ENCODE measurements around the gene IFNLR1.

The IFNLR1 gene

DNA sequence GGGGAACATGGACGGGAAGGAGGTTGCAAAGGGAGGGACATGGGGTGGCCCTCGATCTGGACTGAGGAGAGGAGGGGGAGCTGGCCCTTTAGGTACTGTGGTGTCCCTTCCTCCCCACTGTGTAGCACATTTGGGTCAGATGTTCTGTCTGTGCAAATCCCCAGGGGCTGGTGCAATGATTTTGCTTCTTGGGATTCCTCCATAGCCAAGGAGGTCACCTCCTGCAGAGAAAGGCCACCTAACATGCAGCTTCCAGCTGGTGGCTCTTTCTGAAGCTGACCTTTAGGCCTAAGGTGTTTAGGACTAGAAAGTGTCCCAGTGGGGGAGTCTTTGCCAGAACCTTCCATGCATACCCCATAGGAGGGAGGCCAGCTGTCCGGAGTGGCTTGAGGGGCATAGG is 66.1 kb downstream of the IFNLR1 start:
- DNase-seq (ENCODE audit: low spot score): no peak

GRCh38 chr1:24119859-24120756 is 67.0 kb downstream of the IFNLR1 start:
- no peak for DNase-seq (ENCODE audit: low spot score)

DNA sequence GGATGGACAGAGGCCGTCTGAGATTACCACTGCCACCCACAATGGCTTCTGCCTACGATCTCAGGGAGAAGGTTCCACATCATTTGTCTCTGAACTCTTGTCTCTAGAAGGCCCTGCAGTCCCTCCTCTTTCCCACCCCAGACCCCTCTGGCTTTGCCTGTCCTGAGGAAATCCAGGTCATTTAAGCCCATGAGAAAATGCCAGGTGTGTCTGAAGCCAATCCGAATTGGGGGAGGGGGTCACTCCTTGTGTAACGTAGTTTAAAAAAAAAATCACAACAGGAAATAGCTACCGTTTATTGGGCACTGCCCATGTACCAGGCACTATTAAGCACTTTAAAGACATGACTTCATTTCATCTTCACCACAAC is 67.6 kb downstream of the IFNLR1 start:
- DNase-seq (ENCODE audit: low spot score): no peak

DNA sequence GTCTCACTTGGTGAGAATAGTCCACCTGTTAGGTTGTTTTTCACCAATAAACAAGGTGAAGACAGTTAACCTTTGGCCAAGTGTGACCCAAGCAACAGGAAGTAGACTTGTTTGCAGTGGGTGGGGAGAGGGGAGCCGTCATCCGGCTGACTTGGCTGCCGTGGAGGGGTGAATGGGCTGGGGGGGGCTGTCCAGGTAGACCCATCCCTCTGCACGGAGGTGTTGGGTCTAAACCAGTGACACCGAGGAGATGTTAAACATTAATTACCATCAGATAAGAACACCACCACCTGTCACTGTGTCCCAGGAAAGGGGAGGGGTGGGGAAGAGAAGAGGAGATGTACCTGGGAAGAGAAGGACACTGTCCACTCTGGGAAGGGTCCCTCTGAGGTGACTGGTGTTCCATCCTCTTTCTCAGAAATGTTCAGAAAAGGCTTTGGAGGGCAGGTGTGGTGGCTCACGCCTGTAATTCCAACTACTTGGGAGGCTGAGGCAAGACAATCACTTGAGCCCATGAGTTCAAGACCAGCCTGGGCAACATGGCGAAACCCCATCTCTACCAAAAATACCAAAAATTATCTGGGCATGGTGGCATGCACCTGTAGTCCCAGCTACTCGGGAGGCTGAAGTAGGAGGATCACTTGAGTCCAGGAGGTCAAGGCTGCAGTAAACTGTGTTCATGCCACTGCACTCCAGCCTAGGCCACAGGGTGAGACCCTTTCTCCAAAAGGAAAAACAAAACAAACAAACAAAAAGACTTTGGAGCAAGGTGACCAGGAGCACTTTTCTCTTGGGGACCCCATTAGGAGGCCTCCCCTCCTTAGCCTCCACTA is 68.5 kb downstream of the IFNLR1 start:
- no peak for DNase-seq (ENCODE audit: low spot score)

DNA sequence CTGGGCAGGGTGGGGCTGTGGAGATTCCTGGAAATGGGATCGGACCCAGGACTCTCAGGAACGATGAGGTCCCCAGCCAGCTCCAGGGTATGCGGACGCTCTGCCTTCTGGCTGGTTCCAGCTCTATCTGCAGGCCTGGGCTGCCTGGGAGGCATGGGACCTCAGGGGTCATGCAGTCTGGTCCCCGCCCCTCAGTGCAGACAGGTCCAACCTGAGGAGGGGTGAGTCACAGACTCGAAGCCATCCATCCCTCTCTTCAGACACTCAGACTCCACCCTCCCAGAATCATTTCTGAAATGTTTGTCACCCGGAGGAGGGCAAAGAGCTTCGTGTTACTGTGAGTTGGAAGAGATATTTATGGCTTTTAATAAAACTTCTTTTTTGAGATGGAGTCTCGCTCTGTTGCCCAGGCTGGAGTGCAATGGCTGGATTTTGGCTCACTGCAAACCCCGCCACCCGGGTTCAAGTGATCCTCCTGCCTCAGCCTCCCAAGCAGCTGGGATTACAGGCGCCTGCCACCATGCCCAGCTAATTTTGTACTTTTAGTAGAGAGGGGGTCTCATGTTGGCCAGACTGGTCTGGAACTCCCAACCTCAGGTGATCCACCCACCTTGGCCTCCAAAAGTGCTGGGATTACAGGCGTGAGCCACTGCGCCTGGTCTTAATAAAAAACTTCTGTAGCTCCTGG is 69.2 kb downstream of the IFNLR1 start:
- DNase-seq (ENCODE audit: low spot score): no peak

DNA sequence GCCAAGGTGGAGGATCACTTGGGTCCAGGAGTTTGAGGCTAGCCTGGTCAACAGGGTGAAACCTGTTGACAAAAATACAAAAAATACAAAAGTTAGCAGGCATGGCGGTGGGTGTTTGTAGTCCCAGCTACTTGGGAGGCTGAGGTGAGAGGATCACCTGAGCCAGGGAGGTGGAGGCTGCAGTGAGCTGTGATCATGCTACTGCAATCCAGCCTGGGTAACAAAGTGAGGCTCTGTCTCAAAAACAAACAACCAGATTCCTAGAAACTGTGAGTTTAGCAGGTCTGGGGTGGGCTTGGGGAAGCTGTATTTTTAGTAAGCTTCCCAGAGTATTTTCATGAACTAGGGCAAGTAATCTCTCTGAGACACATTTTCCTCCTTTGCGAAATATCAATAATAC is 70.0 kb downstream of the IFNLR1 start:
- no peak for DNase-seq (ENCODE audit: low spot score)

- no peak for DNase-seq (ENCODE audit: low spot score)
These were observed 72.3 kb downstream of the IFNLR1 start for GRCh38 chr1:24114753-24115152.

DNA sequence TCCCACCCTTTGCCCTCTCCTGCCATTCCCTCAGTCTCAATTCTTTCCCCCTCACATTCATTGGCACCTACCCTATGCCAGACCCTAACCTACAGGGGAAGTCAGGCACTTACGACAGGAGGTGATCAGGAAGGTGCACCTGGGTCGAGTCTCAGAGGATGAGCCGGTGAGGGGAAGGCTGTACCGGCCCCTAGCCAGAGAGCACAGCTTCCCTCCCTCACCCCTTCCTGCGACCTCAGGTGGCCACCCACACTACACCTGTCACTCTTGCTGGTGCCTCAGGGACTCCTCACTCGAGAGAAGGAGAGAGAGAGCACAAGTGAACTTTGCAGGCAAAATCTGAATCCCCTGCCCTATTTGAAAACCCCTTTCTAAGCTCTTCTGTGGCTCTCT is 73.5 kb downstream of the IFNLR1 start:
- DNase-seq (ENCODE audit: low spot score): no peak

DNA sequence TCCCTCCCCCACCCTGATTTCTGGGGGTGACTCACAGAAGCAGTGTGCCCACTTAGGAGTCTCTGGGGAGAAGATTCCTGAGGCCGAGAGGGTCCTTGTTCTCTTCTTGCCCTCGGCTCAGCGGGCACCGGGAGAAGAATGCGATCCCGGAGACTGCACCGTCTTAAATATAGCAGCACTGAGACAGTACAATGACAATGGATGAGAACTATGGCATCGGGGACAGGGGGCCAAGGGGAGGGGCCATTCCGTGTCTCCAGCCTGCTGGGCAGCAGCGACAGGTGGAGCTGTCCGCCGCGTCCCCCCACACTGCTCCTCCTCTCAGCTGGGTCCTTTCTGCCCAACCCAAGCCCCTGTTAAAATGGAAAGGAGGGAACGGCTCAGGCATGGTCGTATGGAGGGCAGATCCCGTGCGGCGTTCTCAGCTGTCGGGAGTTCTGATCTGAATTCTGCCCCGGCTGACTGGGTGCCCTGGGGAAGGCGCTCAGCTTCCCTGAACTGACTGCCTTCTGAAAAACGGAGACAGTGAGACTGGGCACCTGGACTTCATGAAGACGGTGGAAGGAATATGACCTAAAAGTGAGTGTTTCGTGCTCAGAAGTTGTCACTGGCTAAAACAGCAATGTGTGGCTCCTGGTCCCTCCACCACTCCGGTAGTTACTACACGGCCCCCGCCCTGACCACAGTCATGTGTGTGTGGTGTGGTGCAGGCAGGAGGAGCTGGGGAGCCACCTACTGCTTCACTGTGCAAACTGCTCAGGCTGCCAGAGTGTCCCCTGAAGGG is 74.9 kb downstream of the IFNLR1 start, which contains the start of gene MYOM3:
Gene MYOM3 (minus strand): TSS at position 140 of the 784 bp plus-strand sequence. CDS start 3,499 bp downstream, outside the sequence.
- DNase-seq (ENCODE audit: low spot score): no peak

DNA sequence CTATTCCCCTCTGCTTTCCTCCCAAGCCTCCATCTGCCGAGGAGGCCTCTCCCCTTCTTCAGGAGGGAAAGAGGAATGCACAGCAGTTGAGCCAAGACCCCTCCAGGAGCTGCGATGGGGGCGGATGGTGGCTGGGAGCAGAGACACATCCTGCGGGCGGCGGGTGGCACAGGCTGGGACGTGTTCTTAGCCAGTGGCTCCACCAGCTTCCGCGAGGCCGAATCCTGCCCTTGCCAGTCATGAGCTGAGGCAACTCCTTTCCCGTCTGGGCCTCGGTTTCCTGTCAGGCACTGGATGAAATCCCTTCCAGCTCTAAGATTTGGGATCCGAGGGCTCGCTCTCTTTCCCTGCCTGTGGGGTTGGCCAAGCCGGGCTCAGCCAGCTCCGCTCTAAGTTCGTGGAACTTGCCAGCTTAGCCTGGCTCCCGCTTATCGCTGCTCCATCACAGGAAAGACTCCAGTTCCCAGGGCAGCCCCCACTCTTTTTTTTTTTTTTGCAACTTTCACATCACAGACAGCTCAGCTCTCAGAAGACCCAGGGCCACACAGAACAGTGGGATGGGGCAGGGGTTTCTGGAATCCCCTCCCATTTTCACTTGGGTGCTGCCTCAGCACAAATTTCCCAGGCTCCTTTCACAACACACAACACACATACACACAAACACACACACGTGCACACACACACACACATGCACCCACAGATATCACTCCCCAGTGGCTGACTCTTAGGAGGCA is 75.7 kb downstream of the IFNLR1 start:
- no peak for DNase-seq (ENCODE audit: low spot score)

- no peak for DNase-seq (ENCODE audit: low spot score)
These were observed 76.3 kb downstream of the IFNLR1 start for GRCh38 chr1:24110642-24111261.

GRCh38 chr1:24109686-24110475 is 77.2 kb downstream of the IFNLR1 start:
- DNase-seq (ENCODE audit: low spot score): no peak

GRCh38 chr1:24109166-24109483 is 78.0 kb downstream of the IFNLR1 start:
- DNase-seq (ENCODE audit: low spot score): no peak

GRCh38 chr1:24108334-24109165 is 78.5 kb downstream of the IFNLR1 start:
- DNase-seq (ENCODE audit: low spot score): no peak

GRCh38 chr1:24107462-24108138 is 79.5 kb downstream of the IFNLR1 start:
- no peak for DNase-seq (ENCODE audit: low spot score)

DNA sequence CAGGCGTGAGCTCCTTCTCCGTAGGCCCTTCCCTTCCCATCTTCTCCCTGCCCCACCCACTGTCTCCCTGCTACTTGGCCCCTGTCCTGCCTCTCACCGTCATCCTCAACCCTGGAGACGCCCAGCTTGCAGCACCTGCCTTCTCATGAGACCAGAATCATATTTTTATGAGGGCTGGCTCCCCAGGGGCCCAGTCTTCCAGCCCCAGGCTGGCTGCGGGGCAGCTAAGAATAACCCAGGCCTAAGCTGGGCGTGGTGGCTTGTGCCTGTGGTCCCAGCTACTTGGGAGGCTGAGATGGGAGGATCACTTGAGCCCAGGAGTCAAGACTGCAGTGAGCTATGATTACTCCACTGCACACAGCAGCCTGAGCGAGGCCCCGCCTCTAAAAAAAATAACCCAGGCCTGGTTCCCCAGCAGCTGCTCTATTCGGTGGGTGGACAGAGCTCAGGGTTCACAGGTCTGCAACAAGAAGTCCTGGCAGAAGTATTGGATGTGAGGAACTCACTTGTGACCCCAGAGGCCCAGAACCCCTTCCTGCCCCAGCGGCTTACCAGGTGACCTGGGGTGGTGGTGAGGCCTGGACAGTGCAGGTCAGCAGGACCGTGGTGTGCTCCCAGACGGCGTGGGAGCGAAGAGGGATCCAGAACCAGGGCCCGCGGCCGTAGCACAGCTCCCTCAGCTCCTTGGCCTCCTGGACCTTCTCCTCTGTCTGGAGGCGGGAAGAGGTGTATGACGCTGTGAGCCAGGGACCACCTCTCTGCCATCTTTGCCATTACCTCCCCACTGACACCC is 81.5 kb downstream of the IFNLR1 start:
- no peak for DNase-seq (ENCODE audit: low spot score)

DNA sequence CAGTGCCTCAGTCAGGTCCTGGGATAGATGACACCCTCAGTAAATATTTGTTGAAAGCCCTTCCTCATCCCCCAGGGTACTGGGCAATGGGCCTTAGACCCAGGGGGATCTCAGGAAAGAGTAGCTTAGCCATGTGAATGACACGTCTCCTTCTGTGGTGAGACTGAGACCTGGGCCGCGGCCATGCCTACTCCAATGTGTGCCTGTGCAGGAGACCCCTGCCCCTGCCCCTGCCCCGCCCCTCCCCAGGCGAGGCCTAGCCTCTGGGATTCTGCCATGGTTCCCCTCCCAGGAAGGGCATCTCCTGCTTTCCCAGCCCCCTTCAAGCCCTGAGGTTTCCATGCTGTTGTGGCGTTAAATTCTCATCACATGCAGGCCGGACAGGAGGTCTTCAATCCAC is 82.2 kb downstream of the IFNLR1 start:
- no peak for DNase-seq (ENCODE audit: low spot score)

Measured in ecto neural progenitor cell (in vitro differentiated cells).